Suprapubic skin (tissue), 3 donors: ENCODE results near the gene MATCAP1.

Source experiments
- POLR2A ChIP-seq, 2 donors: fragments of 450-650 bp; IDR thresholded peaks; one replicate each; pipeline ENCODE4 v1.6.1; 2017; ENCODE audit warnings: antibody characterized with exemption in 2 of 2, mild to moderate bottlenecking in 2 of 2, moderate library complexity in 2 of 2
- TF ChIP-seq, protein P1 (sequence below), 2 donors: fragments of 200-600 bp in 1 of 2; fragments of 450-650 bp in 1 of 2; sonication (generic) in 1 of 2; IDR thresholded peaks; one replicate each; pipeline ENCODE4 v1.5.1; 2016 to 2019; ENCODE audit warnings: antibody characterized with exemption in 2 of 2, mild to moderate bottlenecking in 1 of 2, moderate library complexity in 1 of 2

DNA sequence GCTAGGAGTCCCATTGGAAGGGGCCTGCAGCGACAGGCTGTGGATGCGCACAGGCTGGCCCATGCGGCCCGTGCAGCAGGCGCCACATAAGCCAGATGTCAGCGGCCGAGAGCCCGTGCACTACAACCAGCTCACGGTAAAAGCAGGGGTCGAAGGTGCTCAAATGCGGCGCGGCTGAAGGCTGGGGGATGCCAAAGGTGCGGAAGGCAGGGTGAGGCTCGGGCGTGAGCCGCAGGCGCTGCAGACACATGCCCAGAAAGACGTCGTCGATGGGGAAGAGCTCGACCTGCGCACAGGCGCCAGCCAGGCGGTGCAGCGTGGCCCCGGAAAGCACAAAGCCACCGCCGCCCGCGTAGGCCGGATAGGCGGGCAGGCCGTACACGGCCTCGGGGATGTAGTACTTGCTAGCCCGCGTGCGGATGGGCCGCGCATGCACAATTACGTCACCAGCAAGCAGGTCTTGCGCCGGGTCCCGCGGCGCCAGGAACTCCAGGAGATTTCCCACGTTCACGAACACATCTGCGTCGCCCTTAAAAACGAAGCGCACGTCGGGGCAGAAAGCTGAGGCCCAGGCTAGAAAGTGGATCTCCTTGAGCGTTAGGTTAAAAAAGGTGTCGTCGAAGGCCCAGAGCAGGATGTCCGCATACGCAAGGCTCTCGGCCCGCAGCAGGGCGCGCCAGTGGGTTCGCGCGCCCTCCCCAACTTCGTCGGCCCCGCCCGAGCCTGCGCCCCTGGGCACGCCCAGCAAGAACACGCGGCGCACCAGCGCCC lies 34.3 kb downstream of the MATCAP1 start:
- TF ChIP-seq, protein P1, sequence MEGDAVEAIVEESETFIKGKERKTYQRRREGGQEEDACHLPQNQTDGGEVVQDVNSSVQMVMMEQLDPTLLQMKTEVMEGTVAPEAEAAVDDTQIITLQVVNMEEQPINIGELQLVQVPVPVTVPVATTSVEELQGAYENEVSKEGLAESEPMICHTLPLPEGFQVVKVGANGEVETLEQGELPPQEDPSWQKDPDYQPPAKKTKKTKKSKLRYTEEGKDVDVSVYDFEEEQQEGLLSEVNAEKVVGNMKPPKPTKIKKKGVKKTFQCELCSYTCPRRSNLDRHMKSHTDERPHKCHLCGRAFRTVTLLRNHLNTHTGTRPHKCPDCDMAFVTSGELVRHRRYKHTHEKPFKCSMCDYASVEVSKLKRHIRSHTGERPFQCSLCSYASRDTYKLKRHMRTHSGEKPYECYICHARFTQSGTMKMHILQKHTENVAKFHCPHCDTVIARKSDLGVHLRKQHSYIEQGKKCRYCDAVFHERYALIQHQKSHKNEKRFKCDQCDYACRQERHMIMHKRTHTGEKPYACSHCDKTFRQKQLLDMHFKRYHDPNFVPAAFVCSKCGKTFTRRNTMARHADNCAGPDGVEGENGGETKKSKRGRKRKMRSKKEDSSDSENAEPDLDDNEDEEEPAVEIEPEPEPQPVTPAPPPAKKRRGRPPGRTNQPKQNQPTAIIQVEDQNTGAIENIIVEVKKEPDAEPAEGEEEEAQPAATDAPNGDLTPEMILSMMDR (IDR thresholded peaks at IDR 0.05) = no peak
- TF ChIP-seq POLR2A (IDR thresholded peaks at IDR 0.05) = no peak
